K562 (cell line): ENCODE data around the gene TMEM41A. TPM values are rescaled to one million over a fixed set of nuclear protein-coding genes. Genes with fewer than 3 reads are reported as not detected.

Experiments
- ATAC-seq: fragments of 200-7000 bp; cut with Tn5 transposase; 3 replicates; pipeline ENCODE4 v1.9.1; 2020; ENCODE audit warnings: moderate library complexity
- BruUV-seq: library from RNA; stranded (reverse); fragments of 400-500 nt; replicated peaks from 2 replicates; lab custom pipeline; 2021; lab: Mats Ljungman, UMichigan
- CTCF ChIA-PET: fragments of 300-600 bp; formaldehyde crosslinking; extraction: SDS; loops from one replicate; lab custom pipeline; 2021; ENCODE audit warnings: low intra/inter-chr PET ratio; lab: Yijun Ruan, JAX
- POLR2A ChIA-PET: fragments of 300-600, 350-650 bp; sonication (Branson Sonifier 250); formaldehyde crosslinking; extraction: SDS; loops from one replicate; lab custom pipeline; 2021; ENCODE audit warnings: antibody characterized with exemption, inconsistent platforms; lab: Yijun Ruan, JAX
- DNase-seq, 4 experiments: peaks; one replicate each; pipeline versions ENCODE4 v3.0.0 to v3.0.0-alpha.2; 2011 to 2018; ENCODE audit warnings: low spot score in 3 of 4, mixed read lengths in 3 of 4; ENCODE audit errors: extremely low read depth in 1 of 4
- FAIRE-seq: peaks from 2 replicates; lab custom pipeline; 2011; peaks lifted over from hg19 to GRCh38; lab: Jason Lieb, UNC
- H2AFZ ChIP-seq: 2 replicates; pipeline ENCODE4 v1.6.0; 2011; ENCODE audit warnings: low read depth, low read length, control low read depth, inconsistent platforms
- H3K27ac ChIP-seq: fragments of 200-600 bp; 3 replicates; pipeline ENCODE4 v1.8.0; 2011; ENCODE audit warnings: low read depth, mild to moderate bottlenecking, control low read depth, inconsistent platforms, low read length, moderate library complexity, mixed read lengths; ENCODE audit errors: extremely low read depth
- H3K27me3 ChIP-seq, 2 experiments: fragments of 300-600 bp in 1 of 2; 2 replicates in 1 of 2; 3 replicates in 1 of 2; pipeline versions ENCODE4 v1.6.0 to v1.8.0; 2011; ENCODE audit warnings: inconsistent platforms in 2 of 2, low read length in 2 of 2, mild to moderate bottlenecking in 1 of 2, mixed read lengths in 1 of 2, moderate library complexity in 1 of 2; ENCODE audit not compliant: control insufficient read depth in 2 of 2, insufficient read depth in 2 of 2
- H3K36me3 ChIP-seq: fragments of 300-600 bp; 3 replicates; pipeline ENCODE4 v1.8.0; 2011; ENCODE audit warnings: mild to moderate bottlenecking, low read length, inconsistent platforms; ENCODE audit not compliant: control insufficient read depth, insufficient read depth
- H3K4me1 ChIP-seq, 2 experiments: fragments of 200-600 bp in 1 of 2; replicated peaks in 1 of 2; 2 replicates in 1 of 2; 3 replicates in 1 of 2; pipeline versions ENCODE4 v1.5.1 to v1.8.0; 2011; ENCODE audit warnings: inconsistent platforms in 2 of 2, low read length in 2 of 2, mild to moderate bottlenecking in 1 of 2, mixed read lengths in 1 of 2, moderate library complexity in 1 of 2; ENCODE audit not compliant: control insufficient read depth in 2 of 2, insufficient read depth in 2 of 2
- H3K4me2 ChIP-seq: 2 replicates; pipeline ENCODE4 v1.6.1; 2011; ENCODE audit warnings: low read length, control low read depth, inconsistent platforms, mixed read lengths; ENCODE audit not compliant: insufficient read depth
- H3K4me3 ChIP-seq: fragments of 200-600 bp; sonication (generic), shearing (Covaris generic); 2 replicates; pipeline ENCODE4 v1.5.1; 2016; ENCODE audit warnings: control low read depth, inconsistent platforms
- H3K79me2 ChIP-seq: fragments of 200-600 bp; 3 replicates; pipeline ENCODE4 v1.8.0; 2011; ENCODE audit warnings: low read length, inconsistent platforms; ENCODE audit not compliant: control insufficient read depth, insufficient read depth
- H3K9ac ChIP-seq, 2 experiments: 2 replicates each; pipeline versions ENCODE4 v1.6.0 to v1.6.1; 2011; ENCODE audit warnings: low read depth in 2 of 2, low read length in 2 of 2, control low read depth in 1 of 2, inconsistent platforms in 1 of 2, mild to moderate bottlenecking in 1 of 2, mixed read lengths in 1 of 2; ENCODE audit not compliant: insufficient read depth in 1 of 2
- H3K9me1 ChIP-seq: one replicate; pipeline ENCODE4 v1.6.0; 2011; ENCODE audit warnings: inconsistent platforms, mild to moderate bottlenecking, low read length, moderate library complexity; ENCODE audit not compliant: control insufficient read depth, insufficient read depth
- H3K9me3 ChIP-seq: replicated peaks from 2 replicates; pipeline ENCODE4 v1.5.1; 2011; ENCODE audit warnings: low read depth, low read length, inconsistent platforms; ENCODE audit not compliant: control insufficient read depth, insufficient read depth
- H4K20me1 ChIP-seq: replicated peaks from 2 replicates; pipeline ENCODE4 v1.6.1; 2011; ENCODE audit warnings: low read length, inconsistent platforms, mixed read lengths; ENCODE audit not compliant: control insufficient read depth, insufficient read depth
- CCAR2 ChIP-seq: fragments of 200-400 bp; formaldehyde crosslinking; IDR thresholded peaks from 2 replicates; pipeline ENCODE4 v1.6.1; 2017; ENCODE audit warnings: mild to moderate bottlenecking, low read depth, low read length
- CREB1 ChIP-seq, 2 experiments: sonication (generic) in 1 of 2; formaldehyde crosslinking in 1 of 2; IDR thresholded peaks; 2 replicates each; pipeline versions ENCODE4 v1.6.1 to v1.8.0; 2012 to 2022; ENCODE audit warnings: inconsistent platforms in 1 of 2, mild to moderate bottlenecking in 1 of 2, missing genetic modification reagents in 1 of 2, moderate library complexity in 1 of 2
- MBD2 ChIP-seq: sonication (generic); IDR thresholded peaks from 2 replicates; pipeline ENCODE4 v1.6.1; 2016; ENCODE audit warnings: low read depth, borderline replicate concordance
- NCOA1 ChIP-seq: fragments of 450-650 bp; IDR thresholded peaks from 2 replicates; pipeline ENCODE4 v1.6.1; 2016; ENCODE audit warnings: low read depth
- ZNF12 ChIP-seq: sonication (generic); formaldehyde crosslinking; IDR thresholded peaks from 2 replicates; pipeline ENCODE4 v1.4.0; 2020; ENCODE audit warnings: mild to moderate bottlenecking, missing genetic modification reagents
- ZNF263 ChIP-seq: sonication (generic); formaldehyde crosslinking; IDR thresholded peaks from 2 replicates; pipeline ENCODE4 v1.8.0; 2022; ENCODE audit warnings: mild to moderate bottlenecking, missing genetic modification reagents, borderline replicate concordance
- ZNF764 ChIP-seq: fragments of 250-450 bp; sonication (Bioruptor Pico); IDR thresholded peaks from 2 replicates; pipeline ENCODE4 v1.4.0; 2020; ENCODE audit warnings: low read depth, mild to moderate bottlenecking, moderate library complexity
- WGBS: fragments of 100-300 bp; shearing (Covaris generic); methylation state at CpG from one replicate; pipeline ENCODE4 v1.1.6; 2016; ENCODE audit warnings: low coverage, mixed read lengths; ENCODE audit not compliant: insufficient coverage; ENCODE audit errors: missing lambda C conversion rate; 5-methylcytosine and 5-hydroxymethylcytosine counted together
- in situ Hi-C: fragments of 300-500 bp; cut with MboI; formaldehyde crosslinking; loops from 4 replicates; pipeline ENCODE4 v1.15.0; 2018; ENCODE audit warnings: inconsistent platforms, mixed read lengths
- intact Hi-C: fragments of 100-400 bp; cut with micrococcal nuclease; formaldehyde crosslinking; loops from 2 replicates; pipeline ENCODE4 v1.14.2; 2022
- polyA plus RNA-seq, 8 experiments: library from polyadenylated mRNA; depleted of rRNA in 4 of 8; stranded (reverse) in 5 of 8; unstranded in 3 of 8; fragments of >200 nt; fragmentation: Nextera tagmentation in 2 of 8; fragmentation: Illumina TruSeq in 1 of 8; extraction: Ambion mirVana in 2 of 8; extraction: Trizol in 1 of 8; gene quantifications; 2 replicates each; pipeline versions ENCODE4 v1.2.1 to v1.2.3, GENCODE V29; 2011 to 2014; ENCODE audit warnings: inconsistent platforms in 1 of 8, missing spikeins in 1 of 8
- total RNA-seq, 7 experiments: library from RNA; depleted of rRNA in 6 of 7; stranded (reverse); fragments of >200 nt in 6 of 7; fragmentation: Illumina TruSeq in 2 of 7; extraction: Trizol in 2 of 7; gene quantifications; 2 replicates each; pipeline versions ENCODE4 v1.2.1 to v1.2.3, GENCODE V29; 2011 to 2021; ENCODE audit warnings: low replicate concordance in 1 of 7
- TF ChIP-seq, protein P1 (sequence below), 2 experiments: fragments of 200-800 bp in 1 of 2; sonication (Bioruptor generic) in 1 of 2; sonication (generic) in 1 of 2; formaldehyde crosslinking in 1 of 2; IDR thresholded peaks in 1 of 2; conservative IDR thresholded peaks in 1 of 2; 2 replicates each; pipeline versions ENCODE4 v1.5.0 to v1.6.1; 2016 to 2020; ENCODE audit warnings: missing compliant biosample characterization in 1 of 2, missing genetic modification characterization in 1 of 2, missing genetic modification reagents in 1 of 2
- TF ChIP-seq, protein P2 (sequence below): fragments of 450-650 bp; formaldehyde crosslinking; IDR thresholded peaks from 2 replicates; pipeline ENCODE4 v1.4.0; 2020; ENCODE audit warnings: mild to moderate bottlenecking
- TF ChIP-seq, protein P3 (sequence below): sonication (generic); formaldehyde crosslinking; IDR thresholded peaks from 2 replicates; pipeline ENCODE4 v1.9.0; 2022; ENCODE audit warnings: mild to moderate bottlenecking, missing genetic modification reagents
- TF ChIP-seq, protein P4 (sequence below): fragments of 450-650 bp; IDR thresholded peaks from 2 replicates; pipeline ENCODE4 v1.6.1; 2018; ENCODE audit not compliant: partially characterized antibody
- TF ChIP-seq, protein P5 (sequence below): fragments of 250-450 bp; sonication (Bioruptor Pico); IDR thresholded peaks from 2 replicates; pipeline ENCODE4 v1.8.0; 2021; ENCODE audit warnings: mild to moderate bottlenecking, moderate library complexity

The TMEM41A gene
- total and polyA plus RNA-seq, 9 of the 15 experiments (the other 6 are each of a cell fraction or from before 2014, with no cell fraction given), result 22.5 to 65.9 (median 31.5) TPM

DNA sequence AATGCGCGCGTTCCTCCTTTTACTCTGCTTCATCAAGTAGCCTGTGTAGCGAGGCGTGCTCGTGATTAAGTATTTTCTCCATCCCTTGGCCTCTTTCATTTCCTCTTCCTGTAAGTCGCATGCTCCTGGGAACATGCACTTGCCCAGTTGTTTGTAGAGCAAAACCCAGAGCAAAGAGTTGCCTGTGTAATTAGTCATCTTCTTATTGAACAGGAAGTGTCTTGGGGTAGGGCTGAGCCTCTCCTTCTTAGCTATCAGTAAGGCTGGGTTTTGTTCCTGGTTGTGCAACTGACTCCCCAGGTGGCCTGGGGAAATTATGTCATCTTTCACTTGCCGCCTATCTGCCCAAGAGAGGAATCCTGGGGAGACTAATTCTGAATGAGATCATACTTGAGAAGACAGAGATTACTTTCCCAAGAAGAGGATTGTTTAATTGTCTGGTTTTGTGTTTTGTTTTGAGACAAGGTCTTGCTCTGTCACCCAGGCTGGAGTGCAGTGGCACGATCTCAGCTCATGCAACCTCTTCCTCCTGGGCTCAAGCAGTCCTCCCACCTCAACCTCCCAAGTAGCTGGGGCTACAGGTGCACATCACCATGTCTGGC lies 38.6 kb upstream of the TMEM41A start:
- 0 out of 4 replicates have a peak overlapping the region, but pooled peaks of 1 of the 2 experiments have one; percentile 17 for H3K9ac ChIP-seq
- peak overlapping the region; percentile 48; the same call in 1 of the 2 replicates for H3K4me2 ChIP-seq
- TF ChIP-seq, protein P1, sequence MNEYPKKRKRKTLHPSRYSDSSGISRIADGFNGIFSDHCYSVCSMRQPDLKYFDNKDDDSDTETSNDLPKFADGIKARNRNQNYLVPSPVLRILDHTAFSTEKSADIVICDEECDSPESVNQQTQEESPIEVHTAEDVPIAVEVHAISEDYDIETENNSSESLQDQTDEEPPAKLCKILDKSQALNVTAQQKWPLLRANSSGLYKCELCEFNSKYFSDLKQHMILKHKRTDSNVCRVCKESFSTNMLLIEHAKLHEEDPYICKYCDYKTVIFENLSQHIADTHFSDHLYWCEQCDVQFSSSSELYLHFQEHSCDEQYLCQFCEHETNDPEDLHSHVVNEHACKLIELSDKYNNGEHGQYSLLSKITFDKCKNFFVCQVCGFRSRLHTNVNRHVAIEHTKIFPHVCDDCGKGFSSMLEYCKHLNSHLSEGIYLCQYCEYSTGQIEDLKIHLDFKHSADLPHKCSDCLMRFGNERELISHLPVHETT (CRISPR knock-in tag; conservative IDR thresholded peaks at IDR 0.05 in 1 of 2, IDR thresholded peaks at IDR 0.05 in 1 of 2), result 0 out of 4 replicates have a peak, but pooled peaks of 1 of the 2 experiments have one; percentile 40
- TF ChIP-seq ZNF764 (CRISPR knock-in tag) (no peak), NCOA1 (no peak), CREB1 (IDR thresholded peaks at IDR 0.05) (no peak), CREB1 (CRISPR knock-in tag; IDR thresholded peaks at IDR 0.05) (no peak), MBD2 (no peak), CCAR2 (no peak), ZNF263 (CRISPR knock-in tag) (peak; percentile 52; the same call in 1 of the 2 replicates), ZNF12 (CRISPR knock-in tag) (no peak)
- TF ChIP-seq, protein P2, sequence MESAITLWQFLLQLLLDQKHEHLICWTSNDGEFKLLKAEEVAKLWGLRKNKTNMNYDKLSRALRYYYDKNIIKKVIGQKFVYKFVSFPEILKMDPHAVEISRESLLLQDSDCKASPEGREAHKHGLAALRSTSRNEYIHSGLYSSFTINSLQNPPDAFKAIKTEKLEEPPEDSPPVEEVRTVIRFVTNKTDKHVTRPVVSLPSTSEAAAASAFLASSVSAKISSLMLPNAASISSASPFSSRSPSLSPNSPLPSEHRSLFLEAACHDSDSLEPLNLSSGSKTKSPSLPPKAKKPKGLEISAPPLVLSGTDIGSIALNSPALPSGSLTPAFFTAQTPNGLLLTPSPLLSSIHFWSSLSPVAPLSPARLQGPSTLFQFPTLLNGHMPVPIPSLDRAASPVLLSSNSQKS, result no peak
- TF ChIP-seq, protein P3, sequence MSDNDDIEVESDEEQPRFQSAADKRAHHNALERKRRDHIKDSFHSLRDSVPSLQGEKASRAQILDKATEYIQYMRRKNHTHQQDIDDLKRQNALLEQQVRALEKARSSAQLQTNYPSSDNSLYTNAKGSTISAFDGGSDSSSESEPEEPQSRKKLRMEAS (CRISPR knock-in tag), result peak; percentile 29; the same call in 1 of the 2 replicates
- TF ChIP-seq, protein P4, sequence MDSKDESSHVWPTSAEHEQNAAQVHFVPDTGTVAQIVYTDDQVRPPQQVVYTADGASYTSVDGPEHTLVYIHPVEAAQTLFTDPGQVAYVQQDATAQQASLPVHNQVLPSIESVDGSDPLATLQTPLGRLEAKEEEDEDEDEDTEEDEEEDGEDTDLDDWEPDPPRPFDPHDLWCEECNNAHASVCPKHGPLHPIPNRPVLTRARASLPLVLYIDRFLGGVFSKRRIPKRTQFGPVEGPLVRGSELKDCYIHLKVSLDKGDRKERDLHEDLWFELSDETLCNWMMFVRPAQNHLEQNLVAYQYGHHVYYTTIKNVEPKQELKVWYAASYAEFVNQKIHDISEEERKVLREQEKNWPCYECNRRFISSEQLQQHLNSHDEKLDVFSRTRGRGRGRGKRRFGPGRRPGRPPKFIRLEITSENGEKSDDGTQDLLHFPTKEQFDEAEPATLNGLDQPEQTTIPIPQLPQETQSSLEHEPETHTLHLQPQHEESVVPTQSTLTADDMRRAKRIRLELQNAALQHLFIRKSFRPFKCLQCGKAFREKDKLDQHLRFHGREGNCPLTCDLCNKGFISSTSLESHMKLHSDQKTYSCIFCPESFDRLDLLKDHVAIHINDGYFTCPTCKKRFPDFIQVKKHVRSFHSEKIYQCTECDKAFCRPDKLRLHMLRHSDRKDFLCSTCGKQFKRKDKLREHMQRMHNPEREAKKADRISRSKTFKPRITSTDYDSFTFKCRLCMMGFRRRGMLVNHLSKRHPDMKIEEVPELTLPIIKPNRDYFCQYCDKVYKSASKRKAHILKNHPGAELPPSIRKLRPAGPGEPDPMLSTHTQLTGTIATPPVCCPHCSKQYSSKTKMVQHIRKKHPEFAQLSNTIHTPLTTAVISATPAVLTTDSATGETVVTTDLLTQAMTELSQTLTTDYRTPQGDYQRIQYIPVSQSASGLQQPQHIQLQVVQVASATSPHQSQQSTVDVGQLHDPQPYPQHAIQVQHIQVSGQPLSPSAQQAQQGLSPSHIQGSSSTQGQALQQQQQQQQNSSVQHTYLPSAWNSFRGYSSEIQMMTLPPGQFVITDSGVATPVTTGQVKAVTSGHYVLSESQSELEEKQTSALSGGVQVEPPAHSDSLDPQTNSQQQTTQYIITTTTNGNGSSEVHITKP, result peak; percentile 43
- TF ChIP-seq, protein P5, sequence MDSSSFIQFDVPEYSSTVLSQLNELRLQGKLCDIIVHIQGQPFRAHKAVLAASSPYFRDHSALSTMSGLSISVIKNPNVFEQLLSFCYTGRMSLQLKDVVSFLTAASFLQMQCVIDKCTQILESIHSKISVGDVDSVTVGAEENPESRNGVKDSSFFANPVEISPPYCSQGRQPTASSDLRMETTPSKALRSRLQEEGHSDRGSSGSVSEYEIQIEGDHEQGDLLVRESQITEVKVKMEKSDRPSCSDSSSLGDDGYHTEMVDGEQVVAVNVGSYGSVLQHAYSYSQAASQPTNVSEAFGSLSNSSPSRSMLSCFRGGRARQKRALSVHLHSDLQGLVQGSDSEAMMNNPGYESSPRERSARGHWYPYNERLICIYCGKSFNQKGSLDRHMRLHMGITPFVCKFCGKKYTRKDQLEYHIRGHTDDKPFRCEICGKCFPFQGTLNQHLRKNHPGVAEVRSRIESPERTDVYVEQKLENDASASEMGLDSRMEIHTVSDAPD, result no peak

More for the DNA sequence above, 38.6 kb upstream of the TMEM41A start:
- ChIA-PET CTCF (no interaction called here), POLR2A (no interaction called here)
- H2AFZ ChIP-seq, result peak overlapping the region; percentile 90
- peak; percentile 97 for FAIRE-seq
- peak; percentile 96 for ATAC-seq
- no peaks in the 10 kb centered on the region for H3K79me2 ChIP-seq
- BruUV-seq, result no TSS peak
- no peaks in the 10 kb centered on the region for H4K20me1 ChIP-seq
- in situ Hi-C loops (no loop called here), intact Hi-C loops (no loop called here)
- H3K27ac ChIP-seq, result peak overlapping the region; percentile 54; the same call in 2 of the 3 replicates
- H3K36me3 ChIP-seq, result no peaks in the 10 kb centered on the region
- no peaks in the 10 kb centered on the region for H3K9me3 ChIP-seq
- peak; percentile 63 to 82 (median 73) for DNase-seq
- H3K27me3 ChIP-seq, result no peaks in the 10 kb centered on the region
- WGBS, result 41% methylated on average over 8 of the region's 9 CpGs
- no peak overlapping the region for H3K4me3 ChIP-seq
- peaks cover 4 to 5% of the 10 kb centered on the region in 2 experiments; a peak in 3 of 5 replicates for H3K4me1 ChIP-seq
- H3K9me1 ChIP-seq, result no peaks in the 10 kb centered on the region
